GM19463 (cell line): Measurements from ENCODE around the gene CD3G.
"Not testable (repeated sequence)": the region's sequence is repeated elsewhere in the genome, so short reads cannot be mapped to it uniquely, and the experiment has no call there.

ENCODE experiments used
- ATAC-seq: cut with Tn5 transposase; IDR thresholded peaks from one replicate; pipeline ENCODE4 v1.9.1; 2021; ENCODE audit warnings: mild to moderate bottlenecking, moderate library complexity; ENCODE audit not compliant: unreplicated experiment

CD3G gene

GRCh38 chr11:118343981-118344515 lies at the start of gene CD3G:
Gene CD3G (plus strand): TSS chr11:118344344. CDS start chr11:118344424, 80 bp downstream.
- no peak for ATAC-seq

DNA sequence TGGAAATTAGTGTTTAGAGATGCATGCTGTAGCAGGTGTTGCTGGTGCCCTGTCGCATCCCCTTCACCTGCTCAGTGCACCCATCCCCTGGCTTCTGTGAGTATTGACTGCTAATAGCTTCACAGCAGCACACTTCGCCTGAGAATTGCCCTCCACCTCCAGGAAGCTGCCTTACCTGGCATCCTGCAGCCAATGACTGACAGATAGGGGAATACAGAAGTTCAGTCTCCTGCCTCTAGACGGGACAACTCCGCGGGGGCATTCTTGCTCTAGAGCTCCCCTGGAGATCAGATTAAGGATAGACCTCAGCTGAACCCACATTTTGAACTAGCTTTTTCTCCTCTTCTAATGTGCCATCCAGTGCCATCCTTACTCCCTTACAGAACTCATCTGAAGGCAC lies 48.9 kb upstream of the CD3G start:
- ATAC-seq, result no peak

GRCh38 chr11:118295815-118296454 lies 48.2 kb upstream of the CD3G start:
- no peak for ATAC-seq

GRCh38 chr11:118301600-118302195 lies 42.4 kb upstream of the CD3G start:
- ATAC-seq, result no peak

- ATAC-seq, result no peak
Measured at GRCh38 chr11:118304227-118304567, 39.9 kb upstream of the CD3G start.

DNA sequence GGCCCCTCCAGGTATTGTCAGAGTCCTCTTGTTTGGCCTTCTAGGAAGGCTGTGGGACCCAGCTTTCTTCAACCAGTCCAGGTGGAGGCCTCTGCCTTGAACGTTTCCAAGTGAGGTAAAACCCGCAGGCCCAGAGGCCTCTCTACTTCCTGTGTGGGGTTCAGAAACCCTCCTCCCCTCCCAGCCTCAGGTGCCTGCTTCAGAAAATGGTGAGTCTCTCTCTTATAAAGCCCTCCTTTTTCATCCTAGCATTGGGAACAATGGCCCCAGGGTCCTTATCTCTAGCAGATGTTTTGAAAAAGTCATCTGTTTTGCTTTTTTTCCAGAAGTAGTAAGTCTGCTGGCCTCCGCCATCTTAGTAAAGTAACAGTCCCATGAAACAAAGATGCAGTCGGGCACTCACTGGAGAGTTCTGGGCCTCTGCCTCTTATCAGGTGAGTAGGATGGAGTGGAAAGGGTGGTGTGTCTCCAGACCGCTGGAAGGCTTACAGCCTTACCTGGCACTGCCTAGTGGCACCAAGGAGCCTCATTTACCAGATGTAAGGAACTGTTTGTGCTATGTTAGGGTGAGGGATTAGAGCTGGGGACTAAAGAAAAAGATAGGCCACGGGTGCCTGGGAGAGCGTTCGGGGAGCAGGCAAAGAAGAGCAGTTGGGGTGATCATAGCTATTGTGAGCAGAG lies 39.4 kb upstream of the CD3G start, which contains the start of gene CD3E:
TSS of gene CD3E (plus strand) at position 163 of the 681 bp plus-strand sequence. CDS start at position 386, 223 bp downstream.
- ATAC-seq, result no peak

DNA sequence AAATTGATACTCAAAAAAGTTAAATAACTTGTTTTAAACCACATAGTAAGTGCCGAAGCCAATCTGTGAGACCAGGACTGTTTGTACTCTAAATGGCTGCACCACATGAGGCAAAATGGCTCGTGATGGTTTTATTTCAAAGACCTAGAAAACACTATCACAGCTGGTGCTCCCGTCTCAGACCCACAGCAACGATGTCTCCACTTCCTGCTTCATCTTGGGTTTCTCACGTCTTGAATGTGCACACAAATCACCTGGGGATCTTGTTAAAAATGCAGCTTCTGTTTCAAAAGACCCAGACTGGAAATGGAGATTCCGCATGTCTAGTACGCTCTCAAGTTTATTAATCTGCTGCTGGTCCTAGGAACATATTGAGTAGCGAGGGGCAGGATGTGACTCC lies 38.4 kb upstream of the CD3G start:
- ATAC-seq, result no peak

GRCh38 chr11:118306556-118306955 lies 37.6 kb upstream of the CD3G start:
- ATAC-seq, result no peak

GRCh38 chr11:118308995-118309528 lies 35.1 kb upstream of the CD3G start:
- ATAC-seq, result not testable (repeated sequence)

DNA sequence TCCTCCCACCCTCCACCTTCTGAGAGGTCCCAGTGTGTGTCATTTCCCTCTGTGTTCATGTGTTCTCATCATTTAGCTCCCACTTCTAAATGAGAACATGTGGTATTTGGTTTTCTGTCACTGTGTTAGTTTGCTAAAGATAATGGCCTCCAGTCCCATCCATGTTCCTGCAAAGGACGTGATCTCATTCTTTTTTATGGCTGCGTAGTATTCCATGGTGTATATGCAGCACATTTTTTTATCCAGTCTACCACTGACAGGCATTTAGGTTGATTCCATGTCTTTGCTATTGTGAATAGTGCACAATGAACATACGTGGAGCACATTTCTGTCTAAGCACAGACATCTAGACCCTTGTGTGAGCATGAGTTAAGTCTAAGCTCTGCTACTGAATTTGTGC lies 33.9 kb upstream of the CD3G start:
- no peak for ATAC-seq

- ATAC-seq, result no peak
Measured at GRCh38 chr11:118310781-118311485, 33.2 kb upstream of the CD3G start.

GRCh38 chr11:118311518-118311917 lies 32.6 kb upstream of the CD3G start:
- ATAC-seq, result no peak

GRCh38 chr11:118312328-118312727 lies 31.8 kb upstream of the CD3G start:
- ATAC-seq, result no peak

DNA sequence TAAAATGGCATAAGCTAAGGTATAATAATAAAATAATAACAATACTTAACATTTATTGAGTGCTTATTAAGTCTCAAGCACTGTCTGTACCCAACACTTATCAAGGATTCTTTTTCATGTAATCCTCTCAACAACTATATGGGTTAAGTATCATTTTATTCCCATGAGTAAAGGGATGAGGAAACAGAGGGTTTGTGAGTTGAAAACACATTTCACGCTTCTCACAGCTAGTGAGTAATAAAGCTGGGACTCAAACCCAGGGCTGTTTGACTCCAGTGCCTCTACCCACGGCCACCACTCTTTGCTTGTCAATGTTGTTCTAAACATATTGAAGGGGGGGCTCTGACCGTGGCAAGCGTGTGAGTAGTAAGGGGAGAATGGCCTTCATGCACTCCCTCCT lies 30.9 kb upstream of the CD3G start:
- ATAC-seq, result no peak

DNA sequence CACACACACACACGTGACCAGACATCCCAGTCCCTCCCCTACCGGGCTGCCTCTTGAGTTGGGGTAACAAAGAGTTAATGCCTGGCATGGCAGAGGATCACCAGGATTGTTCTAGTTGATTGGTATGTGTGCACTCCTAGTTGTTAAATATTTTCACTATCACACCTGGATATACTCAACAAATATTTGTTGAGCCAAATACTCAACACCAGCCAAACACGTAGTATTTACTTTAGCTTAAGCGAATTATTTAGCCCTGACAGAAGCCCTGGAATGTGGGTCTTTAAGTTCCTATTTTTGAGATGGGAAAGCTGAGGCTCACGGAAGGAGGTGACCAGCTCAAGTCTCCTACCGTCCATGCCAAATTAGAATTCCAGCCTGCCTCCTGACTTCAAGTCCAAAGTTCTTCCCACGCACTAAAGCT lies 29.1 kb upstream of the CD3G start:
- no peak for ATAC-seq

GRCh38 chr11:118318124-118318523 lies 26.0 kb upstream of the CD3G start:
- ATAC-seq, result no peak

GRCh38 chr11:118318581-118319336 lies 25.4 kb upstream of the CD3G start:
- ATAC-seq, result no peak

DNA sequence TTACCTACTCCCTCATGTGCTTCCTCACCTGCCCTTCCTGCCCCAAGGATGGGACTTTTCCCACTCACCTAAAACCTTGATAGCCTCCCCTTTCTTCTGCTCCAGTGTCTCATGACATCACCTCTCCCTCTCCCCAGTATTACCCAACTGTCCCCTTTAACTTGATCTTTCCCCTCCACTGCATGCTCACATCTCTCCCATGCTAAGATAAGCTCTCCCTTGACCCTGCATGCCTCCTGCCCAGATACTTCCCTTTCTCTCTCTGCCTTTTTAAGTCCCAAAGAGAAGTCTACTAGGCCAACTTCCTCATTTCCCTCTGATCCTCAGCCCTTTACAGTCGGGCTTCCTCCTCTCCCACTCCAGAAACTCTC lies 24.8 kb upstream of the CD3G start:
- ATAC-seq, result no peak

DNA sequence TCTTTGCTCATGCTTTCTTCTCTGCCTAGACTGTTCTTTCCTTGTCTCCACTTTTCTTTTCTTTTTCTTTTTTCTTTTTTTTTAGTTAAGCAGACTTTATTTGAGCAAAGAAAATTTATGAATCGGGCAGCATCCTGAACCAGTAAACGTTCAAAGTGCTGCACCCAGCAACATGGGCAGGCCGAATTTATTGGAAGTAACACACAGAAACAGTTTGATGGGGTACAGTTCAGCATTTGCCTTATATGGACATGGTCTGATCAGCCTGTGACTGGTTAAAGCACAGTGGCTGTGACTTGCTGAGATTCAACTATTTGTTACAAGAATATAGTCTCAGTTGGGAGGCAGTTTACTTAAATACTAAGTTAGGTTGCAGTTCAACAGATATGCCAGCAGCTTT lies 23.6 kb upstream of the CD3G start:
- ATAC-seq, result no peak

GRCh38 chr11:118321386-118322082 lies 22.6 kb upstream of the CD3G start:
- no peak for ATAC-seq
